Activated CD8-positive, alpha-beta memory T cell treated with anti-CD3 and anti-CD28 coated beads, Interleukin-2, amount 10 ng/mL, durations not matched to agents 7 days and 5 days (primary cell): Measurements from ENCODE around the gene PBLD. TPM values are rescaled to one million over a fixed set of nuclear protein-coding genes. Genes with fewer than 3 reads are reported as not detected.

Source experiments
- ATAC-seq: fragments of 150-1000 bp; cut with Tn5 transposase; one replicate; pipeline ENCODE4 v1.10.0; 2021; ENCODE audit warnings: moderate library complexity
- CTCF ChIA-PET: fragments of 350-600 bp; sonication (Branson Sonifier 250); formaldehyde crosslinking; loops from one replicate; lab custom pipeline; 2021; ENCODE audit warnings: antibody characterized with exemption; lab: Charles Lee
- DNase-seq: peaks from one replicate; pipeline ENCODE4 v3.0.0-alpha.2; 2020
- H3K27ac Mint-ChIP-seq: one replicate; pipeline ENCODE4 v1.8.0; 2021; ENCODE audit warnings: mild to moderate bottlenecking, mixed read lengths
- H3K27me3 Mint-ChIP-seq: one replicate; pipeline ENCODE4 v1.8.0; 2021; ENCODE audit warnings: mixed read lengths
- H3K36me3 Mint-ChIP-seq: one replicate; pipeline ENCODE4 v1.8.0; 2021; ENCODE audit warnings: mild to moderate bottlenecking, mixed read lengths
- H3K4me1 Mint-ChIP-seq: one replicate; pipeline ENCODE4 v1.8.0; 2021; ENCODE audit warnings: mixed read lengths
- H3K4me3 Mint-ChIP-seq: one replicate; pipeline ENCODE4 v1.8.0; 2021; ENCODE audit warnings: mild to moderate bottlenecking, moderate library complexity, mixed read lengths
- H3K9me3 Mint-ChIP-seq: one replicate; pipeline ENCODE4 v1.8.0; 2022; ENCODE audit warnings: low read depth, mixed read lengths
- total RNA-seq, 2 experiments: library from RNA; stranded (reverse); gene quantifications; one replicate each; pipeline ENCODE4 v1.2.3, GENCODE V29; 2021

The PBLD gene
- total RNA-seq, 2 experiments from 2014 or later, result 1.1 to 1.4 TPM

GRCh38 chr10:68342909-68343516, 10.3 kb upstream of the PBLD start:
- Mint-ChIP-seq H3K9me3 (no peaks in the 10 kb centered on the region), H3K27me3 (no peaks in the 10 kb centered on the region), H3K4me1 (peaks cover 28% of the 10 kb centered on the region), H3K4me3 (no peak overlapping the region), H3K36me3 (peaks cover 56% of the 10 kb centered on the region), H3K27ac (no peak overlapping the region)
- no peak for DNase-seq
- CTCF ChIA-PET, result no interaction called here
- ATAC-seq, result no peak

- H3K9me3 Mint-ChIP-seq, result no peaks in the 10 kb centered on the region
- no peak overlapping the region for H3K27ac Mint-ChIP-seq
- H3K36me3 Mint-ChIP-seq, result peaks cover 68% of the 10 kb centered on the region
- DNase-seq, result no peak
- no peaks in the 10 kb centered on the region for H3K27me3 Mint-ChIP-seq
- H3K4me3 Mint-ChIP-seq, result no peak overlapping the region
- no peak for ATAC-seq
- H3K4me1 Mint-ChIP-seq, result peaks cover 38% of the 10 kb centered on the region
- CTCF ChIA-PET, result interaction anchor here (1.2 to 2.6 kb wide), 2 partner anchors 8 to 39 kb away, joined by 3 to 15 read pairs; no protein-coding TSS in a partner anchor
Measured at GRCh38 chr10:68340358-68341080, 7.8 kb upstream of the PBLD start.

DNA sequence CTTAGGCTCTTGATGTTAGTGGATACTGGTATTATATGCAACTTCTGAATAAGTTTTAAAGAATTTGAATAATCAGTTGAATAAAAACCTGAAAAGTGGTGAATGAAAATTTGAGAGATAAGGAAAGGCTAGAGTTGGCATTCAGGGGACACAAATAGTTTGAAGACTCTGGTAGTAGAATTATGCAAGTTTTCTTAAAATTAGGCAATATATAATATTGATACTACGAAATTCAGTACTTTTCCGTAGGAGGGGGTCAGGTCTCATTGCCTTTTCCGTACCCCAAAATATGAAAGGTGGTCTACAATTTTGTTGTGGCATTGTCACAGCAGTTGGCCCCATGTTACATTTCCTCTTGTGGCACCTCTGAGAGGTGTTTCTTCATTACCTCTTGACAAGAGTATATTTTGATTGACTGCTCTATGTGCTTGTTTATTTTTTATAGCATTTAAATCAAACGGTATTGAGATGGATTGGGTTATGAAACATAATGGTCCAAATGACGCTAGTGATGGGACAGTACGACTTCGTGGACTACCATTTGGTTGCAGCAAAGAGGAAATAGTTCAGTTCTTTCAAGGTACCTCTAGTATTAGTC, 4.1 kb upstream of the PBLD start:
- ATAC-seq, result no peak
- CTCF ChIA-PET, result no interaction called here
- H3K27ac Mint-ChIP-seq, result peak overlapping the region; percentile 49
- peaks cover 67% of the 10 kb centered on the region for H3K36me3 Mint-ChIP-seq
- no peak for DNase-seq
- no peaks in the 10 kb centered on the region for H3K9me3 Mint-ChIP-seq
- no peaks in the 10 kb centered on the region for H3K27me3 Mint-ChIP-seq
- peaks cover 46% of the 10 kb centered on the region for H3K4me1 Mint-ChIP-seq
- H3K4me3 Mint-ChIP-seq, result peak overlapping the region; percentile 49

- CTCF ChIA-PET, result interaction anchor here (1.0 to 5.4 kb wide), 3 partner anchors 10 to 122 kb away, joined by 4 to 31 read pairs (median 11); no protein-coding TSS in a partner anchor
- Mint-ChIP-seq H3K4me1 (peaks cover 53% of the 10 kb centered on the region), H3K36me3 (peaks cover 51% of the 10 kb centered on the region), H3K27ac (peak overlapping the region; percentile 100), H3K27me3 (no peaks in the 10 kb centered on the region), H3K4me3 (peak overlapping the region; percentile 99), H3K9me3 (no peaks in the 10 kb centered on the region)
- no peak for ATAC-seq
- no peak for DNase-seq
Measured at GRCh38 chr10:68334672-68335467, 2.1 kb upstream of the PBLD start.

GRCh38 chr10:68333440-68334431, 1.0 kb upstream of the PBLD start:
- H3K27ac Mint-ChIP-seq, result peak overlapping the region; percentile 100
- no peaks in the 10 kb centered on the region for H3K9me3 Mint-ChIP-seq
- peaks cover 44% of the 10 kb centered on the region for H3K36me3 Mint-ChIP-seq
- CTCF ChIA-PET, result interaction anchor here (1.4 to 5.4 kb wide), 4 partner anchors 12 to 121 kb away, joined by 4 to 31 read pairs (median 9); partner anchors contain the start of gene RUFY2
- no peak for DNase-seq
- no peak for ATAC-seq
- peak overlapping the region; percentile 99 for H3K4me3 Mint-ChIP-seq
- peaks cover 48% of the 10 kb centered on the region for H3K4me1 Mint-ChIP-seq
- no peaks in the 10 kb centered on the region for H3K27me3 Mint-ChIP-seq

GRCh38 chr10:68333058-68333395, 299 bp upstream of the PBLD start:
- Mint-ChIP-seq H3K27ac (peak overlapping the region; percentile 100), H3K9me3 (no peaks in the 10 kb centered on the region), H3K36me3 (peaks cover 40% of the 10 kb centered on the region), H3K27me3 (no peaks in the 10 kb centered on the region), H3K4me1 (peaks cover 45% of the 10 kb centered on the region), H3K4me3 (peak overlapping the region; percentile 99)
- no peak for ATAC-seq
- CTCF ChIA-PET, result interaction anchor here (0.7 to 5.4 kb wide), 6 partner anchors 12 to 478 kb away, joined by 3 to 31 read pairs (median 7); partner anchors contain the start of gene RUFY2
- DNase-seq, result no peak

GRCh38 chr10:68331455-68332258, 1.1 kb downstream of the PBLD start, which contains the start of gene HNRNPH3:
TSS of gene HNRNPH3 (plus strand) at chr10:68332064. CDS start at chr10:68337222, 5,158 bp downstream.
- H3K36me3 Mint-ChIP-seq, result peaks cover 32% of the 10 kb centered on the region
- DNase-seq (peak; percentile 99), ATAC-seq (peak; percentile 87)
- peak within 1 kb of the TSS; percentile 99 for H3K4me3 Mint-ChIP-seq
- no peaks in the 10 kb centered on the region for H3K9me3 Mint-ChIP-seq
- CTCF ChIA-PET, result interaction anchor here (0.7 to 5.4 kb wide), 7 partner anchors 16 to 122 kb away, joined by 3 to 31 read pairs (median 3); partner anchors contain the start of gene RUFY2
- H3K27ac Mint-ChIP-seq, result peak within 1 kb of the TSS; percentile 100
- H3K27me3 Mint-ChIP-seq, result no peaks in the 10 kb centered on the region
- H3K4me1 Mint-ChIP-seq, result peaks cover 34% of the 10 kb centered on the region

GRCh38 chr10:68330852-68331454, 1.8 kb downstream of the PBLD start:
- no peak for ATAC-seq
- no peak for DNase-seq
- Mint-ChIP-seq H3K36me3 (peaks cover 30% of the 10 kb centered on the region), H3K9me3 (no peaks in the 10 kb centered on the region), H3K27me3 (no peaks in the 10 kb centered on the region), H3K27ac (peak overlapping the region; percentile 100), H3K4me3 (peak overlapping the region; percentile 99), H3K4me1 (peaks cover 28% of the 10 kb centered on the region)
- CTCF ChIA-PET, result interaction anchor here (1.4 to 5.4 kb wide), 4 partner anchors 16 to 118 kb away, joined by 3 to 31 read pairs (median 8); no protein-coding TSS in a partner anchor

GRCh38 chr10:68329506-68329861, 3.2 kb downstream of the PBLD start:
- H3K4me1 Mint-ChIP-seq, result peaks cover 17% of the 10 kb centered on the region
- no peak for ATAC-seq
- H3K27me3 Mint-ChIP-seq, result no peaks in the 10 kb centered on the region
- no peak for DNase-seq
- no peak overlapping the region for H3K4me3 Mint-ChIP-seq
- H3K9me3 Mint-ChIP-seq, result no peaks in the 10 kb centered on the region
- no peak overlapping the region for H3K27ac Mint-ChIP-seq
- H3K36me3 Mint-ChIP-seq, result peaks cover 19% of the 10 kb centered on the region
- CTCF ChIA-PET, result interaction anchor here (1.0 to 2.0 kb wide), 2 partner anchors 15 to 27 kb away, joined by 3 to 8 read pairs; no protein-coding TSS in a partner anchor

DNA sequence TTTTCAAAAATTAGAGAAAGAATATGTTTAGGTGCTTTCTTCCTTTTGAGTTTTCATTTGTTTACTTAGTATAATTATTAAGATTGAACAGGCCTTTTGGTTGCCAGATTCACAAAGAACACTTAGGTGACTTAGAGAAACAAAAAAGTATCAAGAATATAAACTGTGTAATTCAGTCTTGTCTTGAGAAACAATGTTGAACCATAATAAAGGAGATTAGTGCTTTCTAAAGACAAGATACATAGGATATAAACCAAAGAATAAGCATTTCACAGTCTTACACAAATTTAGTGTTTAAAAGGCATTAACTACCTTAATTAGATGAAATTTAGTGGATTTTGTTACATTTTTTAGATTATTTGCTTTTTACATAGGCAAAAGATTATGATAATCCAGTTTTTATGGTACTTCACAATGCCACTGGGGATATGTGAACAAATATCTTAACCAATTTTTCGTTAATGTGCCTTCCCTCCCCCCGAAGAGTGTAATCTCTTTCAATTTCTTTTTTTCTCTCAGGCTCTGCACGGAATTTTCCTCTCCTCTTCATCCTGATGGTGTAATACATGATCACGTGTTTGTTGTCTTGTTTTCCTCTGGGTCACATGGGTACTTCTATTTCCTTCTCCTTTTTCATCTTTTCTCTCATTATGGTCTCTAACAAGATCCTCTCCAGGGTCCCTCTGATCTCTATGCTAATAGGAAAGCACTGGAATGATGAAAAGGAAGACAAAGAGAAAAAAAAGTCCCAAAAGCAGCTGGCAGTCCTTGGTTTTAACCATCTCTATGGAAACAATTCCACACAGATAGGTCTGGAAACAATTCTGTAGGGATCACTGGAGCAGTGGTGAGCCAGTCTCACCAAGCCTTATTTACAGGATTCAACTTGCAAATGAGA, 4.6 kb downstream of the PBLD start:
- Mint-ChIP-seq H3K36me3 (peaks cover 9% of the 10 kb centered on the region), H3K4me1 (peaks cover 16% of the 10 kb centered on the region), H3K27ac (no peak overlapping the region), H3K4me3 (no peak overlapping the region), H3K9me3 (no peaks in the 10 kb centered on the region), H3K27me3 (no peaks in the 10 kb centered on the region)
- ATAC-seq (no peak), DNase-seq (no peak)
- CTCF ChIA-PET, result no interaction called here
